IPS-NIHi7 (cell line): ENCODE results near the gene FOXL3.
"Not testable (repeated sequence)": the region's sequence is repeated elsewhere in the genome, so short reads cannot be mapped to it uniquely, and the experiment has no call there.

Experiments
- DNase-seq: peaks from one replicate; pipeline ENCODE4 v3.0.0; 2012; ENCODE audit warnings: mixed read lengths; ENCODE audit errors: extremely low spot score

FOXL3 gene

GRCh38 chr7:255038-255435 lies 34.9 kb upstream of the FOXL3 start:
- DNase-seq = no peak

- no peak for DNase-seq
Measured at GRCh38 chr7:255721-256361, 34.1 kb upstream of the FOXL3 start.

GRCh38 chr7:256461-256940 lies 33.5 kb upstream of the FOXL3 start:
- no peak for DNase-seq

- no peak for DNase-seq
Measured at GRCh38 chr7:256981-257646, 32.9 kb upstream of the FOXL3 start.

- DNase-seq = no peak
Measured at GRCh38 chr7:257647-257992, 32.4 kb upstream of the FOXL3 start.

GRCh38 chr7:258476-259190 lies 31.3 kb upstream of the FOXL3 start:
- no peak for DNase-seq

- DNase-seq = no peak
Measured at GRCh38 chr7:259191-259505, 30.8 kb upstream of the FOXL3 start.

GRCh38 chr7:259751-260405 lies 30.1 kb upstream of the FOXL3 start:
- DNase-seq = no peak

GRCh38 chr7:260441-261281 lies 29.3 kb upstream of the FOXL3 start:
- no peak for DNase-seq

- no peak for DNase-seq
Measured at GRCh38 chr7:261341-262250, 28.4 kb upstream of the FOXL3 start.

GRCh38 chr7:262251-262572 lies 27.8 kb upstream of the FOXL3 start:
- no peak for DNase-seq

- DNase-seq = not testable (repeated sequence)
Measured at GRCh38 chr7:262631-263311, 27.2 kb upstream of the FOXL3 start.

- DNase-seq = not testable (repeated sequence)
Measured at GRCh38 chr7:263483-264351, 26.3 kb upstream of the FOXL3 start.

- DNase-seq = no peak
Measured at GRCh38 chr7:264541-265191, 25.3 kb upstream of the FOXL3 start.

- DNase-seq = no peak
Measured at GRCh38 chr7:265192-265997, 24.6 kb upstream of the FOXL3 start.

- DNase-seq = no peak
Measured at GRCh38 chr7:265998-266850, 23.7 kb upstream of the FOXL3 start.
